Hepatocyte (in vitro differentiated cells): ENCODE measurements around the gene ZNF536.

ENCODE experiments used
- CTCF ChIP-seq: fragments of 200-600 bp; sonication (generic); IDR thresholded peaks from 2 replicates; pipeline ENCODE4 v1.5.1; 2016; ENCODE audit warnings: antibody characterized with exemption, mild to moderate bottlenecking; ENCODE audit not compliant: poor library complexity
- EZH2 ChIP-seq: fragments of 200-600 bp; sonication (generic); IDR thresholded peaks from 2 replicates; pipeline ENCODE4 v1.6.1; 2016; ENCODE audit warnings: antibody characterized with exemption, mild to moderate bottlenecking, borderline replicate concordance
- EZH2phosphoT487 ChIP-seq: fragments of 200-600 bp; sonication (generic); IDR thresholded peaks from one replicate; pipeline ENCODE4 v1.6.1; 2018; ENCODE audit warnings: antibody characterized with exemption, mild to moderate bottlenecking, low read depth, moderate library complexity; ENCODE audit not compliant: unreplicated experiment, severe bottlenecking

GRCh38 chr19:30593975-30594745 lies 222.0 kb downstream of the ZNF536 start:
- TF ChIP-seq CTCF (no peak), EZH2 (no peak), EZH2phosphoT487 (no peak)
